Muscle layer of duodenum (tissue), 2 donors: ENCODE results near the gene PTDSS2.
A peak's percentile ranks its signal among the peaks of the same experiment; 100 is the strongest.

ENCODE experiments used
- H3K27ac ChIP-seq: one replicate; pipeline ENCODE4 v1.7.0; 2013; ENCODE audit warnings: mild to moderate bottlenecking, low read length
- H3K27me3 ChIP-seq: one replicate; pipeline ENCODE4 v1.7.0; 2013; ENCODE audit warnings: low read depth, mild to moderate bottlenecking, control low read depth, low read length
- H3K36me3 ChIP-seq, 2 donors: one replicate each; pipeline ENCODE4 v1.7.0; 2013; ENCODE audit warnings: low read length in 2 of 2, control low read depth in 1 of 2, mild to moderate bottlenecking in 1 of 2; ENCODE audit not compliant: insufficient read depth in 2 of 2, control insufficient read depth in 1 of 2
- H3K4me1 ChIP-seq, 2 donors: one replicate each; pipeline ENCODE4 v1.7.0; 2013; ENCODE audit warnings: low read length in 2 of 2, mild to moderate bottlenecking in 2 of 2, control low read depth in 1 of 2, moderate library complexity in 1 of 2; ENCODE audit not compliant: insufficient read depth in 2 of 2, control insufficient read depth in 1 of 2
- H3K4me3 ChIP-seq, 2 donors: one replicate each; pipeline ENCODE4 v1.7.0; 2013; ENCODE audit warnings: low read length in 2 of 2, low read depth in 1 of 2, mild to moderate bottlenecking in 1 of 2
- H3K9me3 ChIP-seq, 2 donors: one replicate each; pipeline ENCODE4 v1.7.0; 2013; ENCODE audit warnings: low read length in 2 of 2, control low read depth in 1 of 2, mild to moderate bottlenecking in 1 of 2; ENCODE audit not compliant: control insufficient read depth in 1 of 2
- donor health status: healthy.

PTDSS2 gene

GRCh38 chr11:438101-438844, 11.8 kb upstream of the PTDSS2 start:
- no peaks in the 10 kb centered on the region for H3K36me3 ChIP-seq
- H3K4me1 ChIP-seq = no peaks in the 10 kb centered on the region
- no peaks in the 10 kb centered on the region for H3K9me3 ChIP-seq
- no peak overlapping the region for H3K27ac ChIP-seq
- H3K27me3 ChIP-seq = no peaks in the 10 kb centered on the region
- H3K4me3 ChIP-seq = no peak overlapping the region

DNA sequence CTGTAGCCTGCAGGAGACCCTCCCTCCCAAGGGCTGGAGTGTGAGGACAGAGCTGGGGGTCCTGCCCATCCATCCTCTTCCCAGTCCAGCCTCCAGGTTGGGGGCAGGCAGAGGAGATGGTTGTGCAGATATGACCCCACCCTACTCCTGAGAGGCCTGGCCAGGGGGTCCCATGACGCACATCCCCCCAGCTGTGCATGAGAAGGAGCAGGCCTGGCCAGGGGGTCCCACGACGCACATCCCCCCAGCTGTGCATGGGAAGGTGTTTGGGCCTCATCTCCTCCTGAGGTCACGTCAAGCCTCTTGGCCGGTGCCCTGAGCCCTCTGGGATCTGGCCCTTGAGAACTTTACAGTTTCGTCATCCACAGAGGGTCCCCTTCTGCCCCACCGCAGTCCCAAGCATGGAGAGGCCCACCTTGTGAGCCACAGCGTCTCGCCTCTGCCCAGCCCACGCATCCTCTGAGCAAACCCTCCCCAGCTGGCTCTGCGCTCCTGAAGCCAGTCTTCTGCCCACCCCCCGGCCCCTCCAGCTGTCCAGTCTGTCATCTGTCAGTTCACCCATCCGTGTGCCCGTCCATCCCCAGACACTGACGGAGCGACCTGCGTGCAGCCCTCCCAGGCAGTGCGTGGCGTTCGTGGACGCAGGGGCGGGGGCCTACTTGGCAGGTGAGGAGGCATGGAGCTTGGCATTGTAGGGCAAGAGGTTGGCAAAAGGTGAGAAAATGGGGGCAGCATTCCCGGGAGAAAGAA, 10.6 kb upstream of the PTDSS2 start:
- H3K4me1 ChIP-seq = no peaks in the 10 kb centered on the region
- no peak overlapping the region for H3K4me3 ChIP-seq
- H3K27ac ChIP-seq = no peak overlapping the region
- no peaks in the 10 kb centered on the region for H3K9me3 ChIP-seq
- no peaks in the 10 kb centered on the region for H3K27me3 ChIP-seq
- no peaks in the 10 kb centered on the region for H3K36me3 ChIP-seq

GRCh38 chr11:440065-441042, 9.7 kb upstream of the PTDSS2 start:
- Histone ChIP-seq H3K4me3 (no peak overlapping the region), H3K27me3 (no peaks in the 10 kb centered on the region), H3K4me1 (no peaks in the 10 kb centered on the region)

GRCh38 chr11:441043-441417, 9.0 kb upstream of the PTDSS2 start:
- no peaks in the 10 kb centered on the region for H3K27me3 ChIP-seq
- H3K4me3 ChIP-seq = peak overlapping the region in 1 of 2 donors; percentile 16
- H3K36me3 ChIP-seq = no peaks in the 10 kb centered on the region
- H3K27ac ChIP-seq = no peak overlapping the region
- H3K4me1 ChIP-seq = no peaks in the 10 kb centered on the region
- H3K9me3 ChIP-seq = no peaks in the 10 kb centered on the region

More at GRCh38 chr11:440065-441042, 9.7 kb upstream of the PTDSS2 start:
- Histone ChIP-seq H3K27ac (no peak overlapping the region), H3K9me3 (no peaks in the 10 kb centered on the region), H3K36me3 (no peaks in the 10 kb centered on the region)

- Histone ChIP-seq H3K27ac (no peak within 1 kb of the TSS), H3K36me3 (no peaks in the 10 kb centered on the region), H3K4me1 (no peaks in the 10 kb centered on the region), H3K4me3 (peak within 1 kb of the TSS in 1 of 2 donors; percentile 16), H3K9me3 (no peaks in the 10 kb centered on the region), H3K27me3 (no peaks in the 10 kb centered on the region)
Measured at GRCh38 chr11:441418-442274, 8.4 kb upstream of the PTDSS2 start, which contains the start of gene ANO9. TSS of gene ANO9 (minus strand) at chr11:442011. CDS start at chr11:441926, 85 bp downstream.

DNA sequence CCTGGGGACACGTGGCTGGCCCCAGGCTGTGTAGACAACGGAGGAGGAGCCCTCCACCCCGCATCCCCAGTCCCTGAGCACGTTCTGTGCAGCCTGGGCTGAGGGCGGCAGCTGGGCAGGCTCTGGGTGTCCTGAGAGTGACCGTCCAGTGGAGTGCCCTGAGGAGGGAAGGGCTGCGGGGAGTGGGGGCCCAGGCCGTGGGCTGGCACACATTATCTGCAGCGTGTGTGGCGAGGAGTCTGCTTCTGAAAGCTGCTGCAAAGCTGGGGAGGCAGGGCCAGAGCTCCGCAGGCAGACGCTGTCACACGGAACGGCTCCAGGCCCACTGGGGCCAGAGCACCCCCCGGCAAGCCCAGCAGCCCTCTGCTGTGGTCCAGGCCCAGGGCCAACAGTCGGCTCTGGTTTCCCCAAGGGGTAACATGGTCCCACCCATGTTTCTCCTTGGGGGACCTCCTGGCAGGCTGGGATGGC, 7.4 kb upstream of the PTDSS2 start:
- Histone ChIP-seq H3K4me1 (no peaks in the 10 kb centered on the region), H3K27me3 (no peaks in the 10 kb centered on the region), H3K27ac (no peak overlapping the region), H3K9me3 (no peaks in the 10 kb centered on the region), H3K36me3 (no peaks in the 10 kb centered on the region), H3K4me3 (no peak overlapping the region)

DNA sequence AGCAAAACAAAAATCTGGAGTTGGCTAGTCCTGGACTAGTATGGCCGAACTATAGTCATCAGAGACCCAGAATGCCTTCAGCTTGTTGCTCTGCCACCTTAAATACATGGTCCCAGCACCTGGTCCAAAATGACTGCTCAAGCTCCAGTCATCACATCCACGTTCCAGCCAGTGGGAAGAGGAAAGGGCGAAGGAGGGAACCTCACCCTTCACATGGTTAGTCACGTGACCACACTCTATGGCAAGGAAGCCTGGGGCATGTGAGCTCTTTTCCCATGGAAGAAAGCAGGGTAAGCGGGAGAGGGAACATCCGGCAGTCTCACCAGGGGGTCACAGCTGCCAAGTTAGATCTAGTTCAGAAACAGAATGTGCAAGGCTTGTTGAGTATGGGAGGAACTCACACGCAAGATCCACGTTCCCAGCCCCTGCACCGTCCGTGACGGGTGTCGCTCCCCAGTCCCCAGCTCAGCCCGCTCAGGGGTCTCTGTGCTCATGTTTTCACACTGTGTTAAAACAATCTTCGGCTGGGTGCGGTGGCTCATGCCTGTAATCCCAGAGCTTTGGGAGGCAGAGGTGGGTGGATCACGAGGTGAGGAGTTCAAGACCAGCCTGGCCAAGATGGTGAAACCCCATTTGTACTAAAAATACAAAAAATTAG, 6.4 kb upstream of the PTDSS2 start:
- H3K4me1 ChIP-seq = peaks cover 2 to 5% of the 10 kb centered on the region in 2 donors
- H3K9me3 ChIP-seq = no peaks in the 10 kb centered on the region
- H3K4me3 ChIP-seq = no peak overlapping the region
- no peak overlapping the region for H3K27ac ChIP-seq
- H3K36me3 ChIP-seq = no peaks in the 10 kb centered on the region
- H3K27me3 ChIP-seq = no peaks in the 10 kb centered on the region

- Histone ChIP-seq H3K36me3 (no peaks in the 10 kb centered on the region), H3K9me3 (no peaks in the 10 kb centered on the region), H3K27me3 (no peaks in the 10 kb centered on the region), H3K4me3 (no peak overlapping the region), H3K27ac (peak overlapping the region; percentile 2), H3K4me1 (peaks cover 5 to 14% of the 10 kb centered on the region in 2 donors)
Measured at GRCh38 chr11:444396-445144, 5.5 kb upstream of the PTDSS2 start.

DNA sequence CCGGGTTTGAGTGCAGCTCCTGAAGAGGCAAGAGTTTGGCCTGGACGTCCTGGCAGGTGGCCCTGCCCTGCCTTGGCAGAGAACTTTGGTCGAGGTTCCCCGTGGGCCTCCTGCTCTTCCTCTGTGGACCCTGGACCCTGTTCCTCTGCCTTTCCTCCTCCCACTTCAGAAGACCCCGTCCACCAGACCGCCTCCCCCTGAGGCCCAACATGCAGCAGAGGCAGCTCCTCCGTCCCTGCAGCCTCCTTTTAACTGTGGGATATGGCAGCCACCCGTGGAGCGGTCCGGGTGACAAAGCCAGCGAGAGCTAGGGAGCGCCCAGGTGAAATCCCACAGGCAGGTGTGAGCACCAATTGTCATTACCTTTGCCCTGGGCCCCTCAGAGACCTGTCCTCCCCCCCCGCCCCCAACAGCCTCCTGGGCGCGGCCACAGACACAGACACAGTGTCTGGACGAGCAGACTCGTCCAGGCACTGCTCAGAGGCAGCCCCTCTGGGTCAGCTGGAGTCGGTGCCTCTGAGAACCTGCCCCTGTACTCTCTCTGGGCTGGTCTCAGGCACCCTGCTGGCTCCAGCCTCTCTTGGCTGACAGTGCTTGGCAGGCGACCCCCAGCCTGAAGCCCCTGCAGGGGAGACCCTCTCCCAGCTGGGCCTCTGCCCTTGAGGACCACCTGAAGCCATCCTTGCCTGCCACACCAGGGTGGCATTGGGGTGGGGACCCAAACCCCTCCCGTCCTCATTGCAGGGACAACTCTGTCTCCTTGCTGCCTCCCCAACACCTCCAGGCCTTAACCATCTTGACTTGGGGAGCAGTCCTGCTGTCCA, 4.1 kb upstream of the PTDSS2 start:
- H3K27me3 ChIP-seq = no peaks in the 10 kb centered on the region
- peaks cover 5 to 21% of the 10 kb centered on the region in 2 donors for H3K4me1 ChIP-seq
- no peak overlapping the region for H3K4me3 ChIP-seq
- no peaks in the 10 kb centered on the region for H3K9me3 ChIP-seq
- no peaks in the 10 kb centered on the region for H3K36me3 ChIP-seq
- H3K27ac ChIP-seq = peak overlapping the region; percentile 51
